Adipocyte (in vitro differentiated cells): Measurements from ENCODE around the gene CARTPT.

ENCODE experiments used
- DNase-seq: peaks from one replicate; pipeline ENCODE4 v3.0.0-alpha.2; 2015; ENCODE audit warnings: low read depth
- H3K27me3 ChIP-seq: replicated peaks from 2 replicates; pipeline ENCODE4 v1.7.0; 2013; ENCODE audit warnings: mild to moderate bottlenecking, low read length, moderate library complexity; ENCODE audit not compliant: control insufficient read depth, insufficient read depth
- H3K36me3 ChIP-seq: 2 replicates; pipeline ENCODE4 v1.7.0; 2013; ENCODE audit warnings: low read length, mild to moderate bottlenecking, moderate library complexity; ENCODE audit not compliant: control insufficient read depth, insufficient read depth, severe bottlenecking
- H3K4me1 ChIP-seq: 2 replicates; pipeline ENCODE4 v1.7.0; 2013; ENCODE audit warnings: mild to moderate bottlenecking, low read length, moderate library complexity; ENCODE audit not compliant: control insufficient read depth, insufficient read depth
- H3K4me3 ChIP-seq: 2 replicates; pipeline ENCODE4 v1.7.0; 2013; ENCODE audit warnings: mild to moderate bottlenecking, low read length, moderate library complexity
- H3K9ac ChIP-seq: 2 replicates; pipeline ENCODE4 v1.7.0; 2013; ENCODE audit warnings: mild to moderate bottlenecking, low read length, moderate library complexity
- H3K9me3 ChIP-seq: 2 replicates; pipeline ENCODE4 v1.7.0; 2013; ENCODE audit warnings: mild to moderate bottlenecking, low read length, moderate library complexity; ENCODE audit not compliant: control insufficient read depth

Gene CARTPT

GRCh38 chr5:71737931-71738539 lies 19.0 kb downstream of the CARTPT start:
- Histone ChIP-seq H3K36me3 (no peaks in the 10 kb centered on the region), H3K4me3 (no peak overlapping the region), H3K9ac (no peak overlapping the region), H3K9me3 (no peaks in the 10 kb centered on the region), H3K27me3 (peaks cover 13% of the 10 kb centered on the region), H3K4me1 (no peaks in the 10 kb centered on the region)
- no peak for DNase-seq

GRCh38 chr5:71738662-71739361 lies 19.7 kb downstream of the CARTPT start:
- Histone ChIP-seq H3K4me3 (no peak overlapping the region), H3K4me1 (no peaks in the 10 kb centered on the region), H3K9ac (no peak overlapping the region), H3K27me3 (peaks cover 10% of the 10 kb centered on the region), H3K36me3 (no peaks in the 10 kb centered on the region), H3K9me3 (no peaks in the 10 kb centered on the region)
- DNase-seq, result no peak

GRCh38 chr5:71740015-71740753 lies 21.1 kb downstream of the CARTPT start:
- no peak overlapping the region for H3K9ac ChIP-seq
- no peaks in the 10 kb centered on the region for H3K36me3 ChIP-seq
- no peak overlapping the region for H3K4me3 ChIP-seq
- no peaks in the 10 kb centered on the region for H3K4me1 ChIP-seq
- H3K9me3 ChIP-seq, result no peaks in the 10 kb centered on the region
- DNase-seq, result no peak
- peaks cover 6% of the 10 kb centered on the region for H3K27me3 ChIP-seq

GRCh38 chr5:71743155-71743554 lies 24.1 kb downstream of the CARTPT start:
- no peaks in the 10 kb centered on the region for H3K4me1 ChIP-seq
- H3K27me3 ChIP-seq, result no peaks in the 10 kb centered on the region
- no peak for DNase-seq
- no peaks in the 10 kb centered on the region for H3K36me3 ChIP-seq
- no peaks in the 10 kb centered on the region for H3K9me3 ChIP-seq
- H3K4me3 ChIP-seq, result no peak overlapping the region
- H3K9ac ChIP-seq, result no peak overlapping the region

GRCh38 chr5:71744009-71744790 lies 25.1 kb downstream of the CARTPT start:
- no peaks in the 10 kb centered on the region for H3K36me3 ChIP-seq
- H3K27me3 ChIP-seq, result no peaks in the 10 kb centered on the region
- no peak overlapping the region for H3K9ac ChIP-seq
- no peaks in the 10 kb centered on the region for H3K9me3 ChIP-seq
- DNase-seq, result no peak
- no peak overlapping the region for H3K4me3 ChIP-seq
- no peaks in the 10 kb centered on the region for H3K4me1 ChIP-seq

- Histone ChIP-seq H3K27me3 (no peaks in the 10 kb centered on the region), H3K4me3 (no peak overlapping the region), H3K9ac (no peak overlapping the region), H3K9me3 (no peaks in the 10 kb centered on the region), H3K36me3 (no peaks in the 10 kb centered on the region), H3K4me1 (no peaks in the 10 kb centered on the region)
- no peak for DNase-seq
These were observed 28.1 kb downstream of the CARTPT start for GRCh38 chr5:71747182-71747581.

- H3K9ac ChIP-seq, result no peak overlapping the region
- H3K9me3 ChIP-seq, result no peaks in the 10 kb centered on the region
- H3K27me3 ChIP-seq, result no peaks in the 10 kb centered on the region
- DNase-seq, result no peak
- H3K36me3 ChIP-seq, result no peaks in the 10 kb centered on the region
- H3K4me3 ChIP-seq, result no peak overlapping the region
- no peaks in the 10 kb centered on the region for H3K4me1 ChIP-seq
These were observed 29.3 kb downstream of the CARTPT start for GRCh38 chr5:71748360-71748759.

GRCh38 chr5:71751422-71751821 lies 32.3 kb downstream of the CARTPT start:
- DNase-seq, result no peak
- Histone ChIP-seq H3K9ac (no peak overlapping the region), H3K9me3 (no peaks in the 10 kb centered on the region), H3K27me3 (peaks cover 3% of the 10 kb centered on the region), H3K36me3 (no peaks in the 10 kb centered on the region), H3K4me1 (peaks cover 7% of the 10 kb centered on the region), H3K4me3 (no peak overlapping the region)

GRCh38 chr5:71752441-71753190 lies 33.5 kb downstream of the CARTPT start:
- H3K9ac ChIP-seq, result no peak overlapping the region
- H3K27me3 ChIP-seq, result peaks cover 3% of the 10 kb centered on the region
- H3K36me3 ChIP-seq, result no peaks in the 10 kb centered on the region
- no peak overlapping the region for H3K4me3 ChIP-seq
- no peaks in the 10 kb centered on the region for H3K9me3 ChIP-seq
- H3K4me1 ChIP-seq, result peaks cover 10% of the 10 kb centered on the region
- DNase-seq, result no peak

- peaks cover 12% of the 10 kb centered on the region for H3K4me1 ChIP-seq
- no peaks in the 10 kb centered on the region for H3K9me3 ChIP-seq
- no peaks in the 10 kb centered on the region for H3K36me3 ChIP-seq
- peaks cover 7% of the 10 kb centered on the region for H3K27me3 ChIP-seq
- H3K9ac ChIP-seq, result peak overlapping the region; percentile 60
- peak; percentile 78 for DNase-seq
- H3K4me3 ChIP-seq, result peak overlapping the region; percentile 76
These were observed 38.8 kb downstream of the CARTPT start for GRCh38 chr5:71757590-71758543.
